Calu3 (cell line): ENCODE results near the gene SLC23A2. TPM values are rescaled to one million over a fixed set of nuclear protein-coding genes. Genes with fewer than 3 reads are reported as not detected.

Source experiments
- BruUV-seq: library from RNA; stranded (reverse); fragments of 400-500 nt; replicated peaks from 2 replicates; lab custom pipeline; 2021; lab: Mats Ljungman, UMichigan
- CTCF ChIA-PET: fragments of 300-600 bp; sonication (Branson Sonifier 250); formaldehyde crosslinking; loops from one replicate; lab custom pipeline; 2022; ENCODE audit warnings: antibody characterized with exemption; lab: Charles Lee
- DNase-seq: peaks from one replicate; pipeline ENCODE4 v3.0.0; 2022
- H3K27ac Mint-ChIP-seq: one replicate; pipeline ENCODE4 v1.8.0; 2022; ENCODE audit warnings: mixed read lengths; ENCODE audit not compliant: unreplicated experiment
- H3K27me3 Mint-ChIP-seq: one replicate; pipeline ENCODE4 v1.8.0; 2022; ENCODE audit warnings: mixed read lengths; ENCODE audit not compliant: unreplicated experiment
- H3K36me3 Mint-ChIP-seq: one replicate; pipeline ENCODE4 v1.8.0; 2022; ENCODE audit warnings: mild to moderate bottlenecking, moderate library complexity, mixed read lengths; ENCODE audit not compliant: insufficient read depth, unreplicated experiment
- H3K4me1 Mint-ChIP-seq: one replicate; pipeline ENCODE4 v1.8.0; 2022; ENCODE audit warnings: mild to moderate bottlenecking, low read depth, mixed read lengths; ENCODE audit not compliant: unreplicated experiment
- H3K4me3 Mint-ChIP-seq: one replicate; pipeline ENCODE4 v1.8.0; 2022; ENCODE audit warnings: mild to moderate bottlenecking, low read depth, moderate library complexity, mixed read lengths; ENCODE audit not compliant: unreplicated experiment
- H3K9me3 Mint-ChIP-seq: one replicate; pipeline ENCODE4 v1.8.0; 2022; ENCODE audit warnings: low read depth, mixed read lengths; ENCODE audit not compliant: unreplicated experiment
- CTCF ChIP-seq: fragments of 200-600 bp; IDR thresholded peaks from one replicate; pipeline ENCODE4 v1.8.0; 2022; ENCODE audit warnings: antibody characterized with exemption; ENCODE audit not compliant: unreplicated experiment
- intact Hi-C: fragments of 100-400 bp; cut with micrococcal nuclease; formaldehyde crosslinking; loops from one replicate; pipeline ENCODE4 v1.10.0; 2022; ENCODE audit not compliant: unreplicated experiment
- total RNA-seq: library from RNA; stranded (reverse); gene quantifications from 2 replicates; pipeline ENCODE4 v1.2.3, GENCODE V29; 2022

Gene SLC23A2
- total RNA-seq, 1 experiment from 2014 or later, result 14.8 TPM

DNA sequence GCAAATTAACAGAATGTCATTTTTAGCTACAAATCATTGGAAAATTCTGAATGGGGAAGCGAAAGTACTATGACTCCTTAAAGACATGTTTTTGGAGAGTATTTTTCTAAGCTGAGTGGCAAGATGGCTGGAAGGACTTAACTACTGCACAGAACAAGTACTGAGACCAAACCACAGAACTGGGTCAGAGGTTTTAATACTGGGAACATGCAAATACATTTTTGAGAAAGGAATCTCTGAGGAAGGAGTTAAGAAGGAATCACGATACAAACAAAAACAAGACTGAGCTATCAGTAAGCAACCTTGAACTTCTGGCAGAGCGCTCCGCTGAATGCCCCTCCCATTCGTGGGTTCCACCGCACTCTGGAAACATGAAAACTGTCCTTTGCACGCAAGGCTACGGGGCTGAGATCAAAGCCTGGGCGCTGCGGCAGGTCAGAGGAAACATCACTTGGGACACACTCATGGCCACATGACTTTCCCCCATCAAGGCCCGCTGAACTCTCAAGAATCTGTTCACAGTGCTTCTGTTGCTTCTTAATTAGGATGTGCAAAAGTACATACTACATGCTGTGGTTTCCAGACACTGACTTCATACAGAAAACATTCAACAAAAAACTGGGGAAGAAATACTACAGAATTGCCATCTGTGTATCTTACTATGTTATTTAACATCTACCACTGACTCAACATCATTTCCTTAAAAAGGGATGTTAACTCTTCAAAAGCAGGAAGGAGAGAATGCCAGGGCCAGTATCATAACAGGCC is 27.8 kb downstream of the SLC23A2 start:
- Mint-ChIP-seq H3K4me3 (no peak overlapping the region), H3K36me3 (no peaks in the 10 kb centered on the region), H3K9me3 (no peaks in the 10 kb centered on the region), H3K27ac (no peak overlapping the region), H3K27me3 (no peaks in the 10 kb centered on the region), H3K4me1 (peaks cover 11% of the 10 kb centered on the region)
- DNase-seq, result peak; percentile 8
- CTCF ChIA-PET, result interaction anchor here (0.5 to 0.7 kb wide), 3 partner anchors 16 to 183 kb away, joined by 3 to 6 read pairs (median 3); no protein-coding TSS in a partner anchor
- intact Hi-C loops, result no loop called here
- TF ChIP-seq CTCF, result no peak
- BruUV-seq, result no TSS peak

- intact Hi-C loops, result no loop called here
- Mint-ChIP-seq H3K9me3 (no peaks in the 10 kb centered on the region), H3K36me3 (no peaks in the 10 kb centered on the region), H3K4me3 (no peak overlapping the region), H3K4me1 (peaks cover 11% of the 10 kb centered on the region), H3K27ac (peak overlapping the region; percentile 44), H3K27me3 (no peaks in the 10 kb centered on the region)
- no peak for DNase-seq
- CTCF ChIA-PET, result interaction anchor here (0.5 to 0.7 kb wide), 2 partner anchors 17 to 184 kb away, joined by 3 read pairs; no protein-coding TSS in a partner anchor
- no TSS peak for BruUV-seq
- no peak for TF ChIP-seq CTCF
These were observed 28.6 kb downstream of the SLC23A2 start for GRCh38 chr20:4972506-4973251.

GRCh38 chr20:4971064-4971463 is 30.2 kb downstream of the SLC23A2 start:
- no peak for DNase-seq
- H3K36me3 Mint-ChIP-seq, result no peaks in the 10 kb centered on the region
- H3K27me3 Mint-ChIP-seq, result no peaks in the 10 kb centered on the region
- peaks cover 11% of the 10 kb centered on the region for H3K4me1 Mint-ChIP-seq
- H3K27ac Mint-ChIP-seq, result no peak overlapping the region
- CTCF ChIA-PET, result no interaction called here
- H3K4me3 Mint-ChIP-seq, result no peak overlapping the region
- no peaks in the 10 kb centered on the region for H3K9me3 Mint-ChIP-seq
- no TSS peak for BruUV-seq
- no peak for TF ChIP-seq CTCF
- intact Hi-C loops, result no loop called here

DNA sequence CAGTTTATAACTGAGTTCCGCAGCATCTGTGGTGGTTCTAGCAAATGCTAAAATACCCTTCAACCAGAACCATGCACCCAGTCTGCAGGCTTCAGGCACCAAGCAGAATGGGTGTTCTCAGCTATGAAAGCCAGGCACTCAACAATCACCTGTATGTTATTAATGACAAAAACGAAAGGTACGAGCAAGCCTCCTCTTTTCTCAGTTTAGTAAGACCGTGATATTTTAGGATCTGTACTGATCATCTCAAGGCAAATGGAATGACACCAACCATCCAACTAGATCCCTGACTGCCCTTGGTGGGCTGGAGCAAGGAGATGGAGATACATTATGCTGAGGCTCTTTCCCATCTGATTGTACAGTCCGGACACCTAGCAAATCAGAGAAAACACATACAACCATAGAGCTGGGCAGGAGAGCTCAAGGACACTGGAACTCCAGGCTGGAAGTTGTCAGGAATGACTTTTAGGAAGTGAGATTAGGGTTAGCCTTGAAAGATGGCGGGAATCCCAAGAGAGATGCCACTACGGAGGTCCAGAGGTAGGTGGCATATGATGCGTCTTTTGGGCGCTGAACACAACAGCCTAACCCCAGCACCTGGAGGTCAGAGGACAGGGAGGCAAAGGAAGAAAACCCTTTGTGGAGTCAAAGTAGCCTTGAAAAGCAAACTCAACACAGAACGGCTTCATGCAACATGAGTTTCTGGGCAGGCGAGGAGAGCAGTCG is 33.4 kb downstream of the SLC23A2 start:
- H3K36me3 Mint-ChIP-seq, result no peaks in the 10 kb centered on the region
- H3K9me3 Mint-ChIP-seq, result no peaks in the 10 kb centered on the region
- no peak for DNase-seq
- no peak for TF ChIP-seq CTCF
- no peak overlapping the region for H3K27ac Mint-ChIP-seq
- H3K4me3 Mint-ChIP-seq, result no peak overlapping the region
- intact Hi-C loops, result no loop called here
- H3K27me3 Mint-ChIP-seq, result no peaks in the 10 kb centered on the region
- peaks cover 3% of the 10 kb centered on the region for H3K4me1 Mint-ChIP-seq
- CTCF ChIA-PET, result no interaction called here
- BruUV-seq, result no TSS peak
